LHCN-M2 (cell line): Measurements from ENCODE around the gene CAMTA2. TPM values are rescaled to one million over a fixed set of nuclear protein-coding genes. Genes with fewer than 3 reads are reported as not detected.

Source experiments
- DNase-seq: peaks from one replicate; pipeline ENCODE4 v3.0.0-alpha.2; 2012; ENCODE audit warnings: low read depth
- total RNA-seq: library from RNA; depleted of rRNA; stranded (reverse); fragments of >200 nt; gene quantifications from 2 replicates; pipeline ENCODE4 v1.2.3, GENCODE V29; 2014

Gene CAMTA2
- total RNA-seq, 1 experiment from 2014 or later, result 12.4 TPM

GRCh38 chr17:4969551-4970173 is 17.8 kb downstream of the CAMTA2 start:
- DNase-seq, result peak; percentile 37

GRCh38 chr17:4969047-4969550 is 18.4 kb downstream of the CAMTA2 start:
- DNase-seq, result peak; percentile 89

DNA sequence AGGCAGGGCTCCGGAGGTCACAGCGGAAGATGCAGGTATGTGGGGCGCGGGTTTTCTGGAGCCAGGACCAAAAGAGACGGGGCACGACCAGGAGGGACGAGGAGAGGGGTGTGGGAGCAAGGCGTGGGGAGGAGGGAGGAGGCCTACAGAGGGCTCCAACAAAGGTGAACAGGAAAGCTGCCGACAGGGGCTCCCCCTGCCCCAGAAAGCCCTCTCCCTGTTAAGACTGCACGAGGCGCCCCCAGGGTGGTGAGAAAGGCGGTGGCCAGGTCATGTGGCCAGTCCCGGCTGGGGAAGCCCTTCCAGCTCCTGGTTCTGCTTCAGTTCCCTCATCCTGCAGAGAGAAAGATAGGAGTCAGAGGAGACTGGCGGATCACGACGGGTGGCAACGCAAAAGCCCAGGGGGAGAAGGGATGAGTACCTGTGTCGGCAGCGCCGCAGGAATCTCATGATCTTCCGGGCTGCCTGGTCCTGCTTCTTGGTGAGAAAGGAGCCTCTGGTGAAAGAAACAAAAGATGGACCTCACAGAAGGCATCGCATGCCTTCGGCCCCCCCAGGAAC is 18.9 kb downstream of the CAMTA2 start:
- DNase-seq, result no peak

GRCh38 chr17:4967539-4968485 is 19.7 kb downstream of the CAMTA2 start, which contains the start of gene SPAG7:
TSS of gene SPAG7 (minus strand) at chr17:4967817. CDS start at chr17:4967804, 13 bp downstream.
- peak; percentile 95 for DNase-seq

- DNase-seq, result peak; percentile 100
Measured at GRCh38 chr17:4966844-4967538, 20.5 kb downstream of the CAMTA2 start.

- DNase-seq, result no peak
Measured at GRCh38 chr17:4965311-4965986, 22.0 kb downstream of the CAMTA2 start.

DNA sequence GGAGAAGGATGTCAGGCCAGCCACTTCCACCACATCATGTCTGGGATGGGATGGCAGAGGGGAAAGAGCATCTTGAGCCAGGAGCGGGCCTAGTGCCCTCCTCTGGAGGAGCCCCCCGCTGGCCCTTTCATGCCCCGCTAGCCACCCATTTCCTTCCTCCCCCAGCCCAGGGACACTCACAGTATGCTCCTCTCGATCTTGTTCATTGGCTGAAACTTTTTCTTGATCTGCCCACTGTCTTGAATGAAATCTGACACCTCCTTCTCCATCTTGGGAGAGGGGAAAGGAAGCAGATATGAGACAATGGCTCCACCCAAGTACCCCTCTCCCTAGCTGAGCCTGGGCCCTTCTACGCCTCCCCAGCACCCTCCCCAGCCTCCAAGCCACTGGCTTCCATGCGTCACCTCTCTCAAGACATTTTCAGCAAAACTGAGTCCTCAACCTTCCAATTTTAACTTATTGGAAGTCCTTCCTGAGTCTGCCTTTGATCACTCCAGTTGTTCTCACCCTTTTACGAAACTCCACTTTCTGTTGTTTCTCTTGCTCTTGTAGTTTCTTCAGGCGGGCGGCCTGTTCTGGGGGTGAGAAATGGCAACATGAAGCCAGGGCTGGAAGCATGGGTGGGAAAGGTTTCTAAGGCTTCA is 27.1 kb downstream of the CAMTA2 start:
- no peak for DNase-seq

- DNase-seq, result peak; percentile 27
Measured at GRCh38 chr17:4959261-4959965, 28.1 kb downstream of the CAMTA2 start.

GRCh38 chr17:4958102-4958501 is 29.4 kb downstream of the CAMTA2 start:
- DNase-seq, result no peak

GRCh38 chr17:4956493-4957061 is 30.9 kb downstream of the CAMTA2 start:
- DNase-seq, result no peak

DNA sequence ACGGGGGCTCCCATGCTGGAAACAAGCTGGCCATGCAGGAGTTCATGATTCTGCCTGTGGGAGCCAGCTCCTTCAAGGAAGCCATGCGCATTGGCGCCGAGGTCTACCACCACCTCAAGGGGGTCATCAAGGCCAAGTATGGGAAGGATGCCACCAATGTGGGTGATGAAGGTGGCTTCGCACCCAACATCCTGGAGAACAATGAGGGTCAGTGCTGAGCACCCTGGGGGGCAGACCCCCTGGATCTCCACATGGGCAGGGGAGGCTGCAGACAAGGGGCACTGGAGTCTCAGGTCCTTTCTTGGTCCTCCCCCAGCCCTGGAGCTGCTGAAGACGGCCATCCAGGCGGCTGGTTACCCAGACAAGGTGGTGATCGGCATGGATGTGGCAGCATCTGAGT is 32.4 kb downstream of the CAMTA2 start:
- DNase-seq, result no peak

GRCh38 chr17:4953451-4953961 is 34.0 kb downstream of the CAMTA2 start:
- peak; percentile 89 for DNase-seq

- DNase-seq, result peak; percentile 32
Measured at GRCh38 chr17:4951486-4951885, 36.0 kb downstream of the CAMTA2 start.

- no peak for DNase-seq
Measured at GRCh38 chr17:4950746-4951204, 36.7 kb downstream of the CAMTA2 start, which contains the start of gene ENO3. TSS of gene ENO3 (plus strand) at chr17:4951119. CDS start at chr17:4951830, 711 bp downstream.

GRCh38 chr17:4950075-4950745 is 37.3 kb downstream of the CAMTA2 start:
- no peak for DNase-seq

DNA sequence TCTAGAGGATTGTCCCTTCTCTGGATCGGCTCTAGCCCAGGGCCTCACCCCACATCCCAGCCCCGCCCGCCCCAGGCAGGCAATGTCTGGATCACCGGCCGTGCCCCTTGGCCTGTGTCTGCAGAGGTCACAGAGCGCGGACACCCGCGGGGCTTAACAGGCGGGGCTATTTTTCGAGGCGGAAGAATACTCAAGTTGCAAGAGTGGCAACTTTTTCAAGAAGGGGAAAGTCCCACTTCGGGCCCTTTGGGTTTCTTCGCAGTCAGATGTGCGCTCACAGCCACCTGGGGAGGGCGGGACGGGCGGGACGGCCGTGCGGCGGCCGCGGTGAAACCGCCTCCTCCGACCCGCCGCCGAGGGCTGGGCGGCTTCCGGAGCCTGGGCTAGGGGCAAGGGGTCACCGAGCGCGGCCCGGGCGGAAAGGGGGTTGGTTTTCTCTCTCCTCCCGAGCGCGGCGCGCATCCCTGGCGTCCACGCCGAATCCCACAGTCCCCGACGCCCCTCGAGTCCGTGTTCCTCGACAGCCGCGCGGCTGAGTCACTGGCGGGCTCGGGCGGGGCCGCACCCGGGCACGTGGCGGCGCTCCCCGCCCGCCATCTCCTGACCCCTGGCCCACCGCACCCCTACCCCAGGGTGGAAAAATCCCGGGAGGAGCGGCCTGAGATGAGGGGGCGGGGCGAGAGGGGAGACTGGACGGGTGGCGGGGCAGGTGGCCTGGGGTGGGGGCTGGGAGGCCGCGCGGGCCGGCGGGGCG is 38.0 kb downstream of the CAMTA2 start:
- peak; percentile 76 for DNase-seq

- peak; percentile 90 for DNase-seq
Measured at GRCh38 chr17:4948931-4949320, 38.5 kb downstream of the CAMTA2 start.
